ENCODE results near the gene RAPGEF6. TPM values are rescaled to one million over a fixed set of nuclear protein-coding genes. Genes with fewer than 3 reads are reported as not detected.

Gene RAPGEF6
- total and polyA plus RNA-seq, 4 donors = 19.3 to 95.2 (median 33.5) TPM

DNA sequence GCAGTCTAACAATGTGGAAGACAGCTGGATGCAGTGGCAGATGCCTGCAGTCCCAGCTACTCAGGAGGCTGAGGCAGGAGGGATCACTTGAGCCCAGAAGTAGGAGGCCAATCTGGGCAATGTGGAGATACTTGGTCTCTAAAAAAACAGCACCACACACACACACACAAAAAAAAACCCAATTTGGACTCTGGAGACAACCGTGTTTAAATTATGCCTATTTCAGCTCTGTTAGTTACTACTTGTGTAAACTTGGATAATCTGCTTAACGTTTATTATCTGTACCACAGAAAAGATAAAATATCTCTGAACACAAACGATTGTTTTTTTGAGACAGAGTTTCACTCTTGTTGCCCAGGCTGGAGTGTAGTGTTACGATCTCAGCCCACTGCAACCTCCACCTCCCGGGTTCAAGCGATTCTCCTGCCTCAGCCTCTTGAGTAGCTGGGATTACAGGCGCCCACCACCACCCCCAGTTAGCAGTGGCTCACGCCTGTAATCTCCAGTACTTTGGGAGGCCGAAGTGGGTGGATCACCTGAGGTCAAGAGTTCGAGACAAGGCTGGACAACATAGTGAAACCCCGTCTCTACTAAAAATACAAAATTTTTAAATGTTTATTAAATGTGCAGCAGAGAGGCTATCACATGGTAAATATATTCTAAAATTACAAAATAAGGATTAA lies 17.7 kb downstream of the RAPGEF6 start:
- WGBS (ENCODE audit: insufficient coverage) = 100% methylated on average over 7 of the region's 11 CpGs
- DNase-seq (ENCODE audit: low read depth in 4 of 6, low spot score in 6 of 6) = no peak
- Histone ChIP-seq H3K9me3 (ENCODE audit: control insufficient read depth, insufficient read depth, low read length) (no peaks in the 10 kb centered on the region), H3K4me3 (ENCODE audit: low read depth, low read length) (no peak overlapping the region), H3K4me1 (ENCODE audit: control insufficient read depth, insufficient read depth, low read length) (peaks cover 6% of the 10 kb centered on the region), H3K27me3 (ENCODE audit: control insufficient read depth, insufficient read depth, low read length) (no peaks in the 10 kb centered on the region), H3K27ac (ENCODE audit: low read depth, low read length) (no peak overlapping the region), H3K36me3 (ENCODE audit: control insufficient read depth, insufficient read depth, low read length) (no peaks in the 10 kb centered on the region)

DNA sequence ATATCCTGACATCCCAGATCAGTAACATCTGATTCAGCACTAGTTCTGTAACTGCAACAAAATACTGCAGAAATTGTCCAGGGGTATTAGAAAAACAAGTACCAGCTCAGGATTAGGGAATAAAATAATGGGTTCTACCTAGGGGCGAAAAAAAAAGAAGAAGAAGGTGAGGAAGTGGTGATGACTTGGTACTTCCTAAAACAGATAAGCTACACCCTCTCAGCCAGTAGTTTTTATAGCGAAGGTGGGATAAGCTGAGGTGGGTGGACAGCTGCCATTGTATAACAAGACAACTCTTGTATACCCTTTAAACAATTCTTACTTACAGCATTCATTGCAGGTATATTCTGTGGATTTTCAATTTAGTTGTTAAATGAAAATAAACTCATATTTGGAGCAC lies 19.1 kb downstream of the RAPGEF6 start:
- H3K4me3 ChIP-seq (ENCODE audit: low read depth, low read length) = no peak overlapping the region
- peaks cover 6% of the 10 kb centered on the region for H3K4me1 ChIP-seq (ENCODE audit: control insufficient read depth, insufficient read depth, low read length)
- no peaks in the 10 kb centered on the region for H3K27me3 ChIP-seq (ENCODE audit: control insufficient read depth, insufficient read depth, low read length)
- no peak for DNase-seq (ENCODE audit: low read depth in 4 of 6, low spot score in 6 of 6)
- no peaks in the 10 kb centered on the region for H3K9me3 ChIP-seq (ENCODE audit: control insufficient read depth, insufficient read depth, low read length)
- no peak overlapping the region for H3K27ac ChIP-seq (ENCODE audit: low read depth, low read length)
- no peaks in the 10 kb centered on the region for H3K36me3 ChIP-seq (ENCODE audit: control insufficient read depth, insufficient read depth, low read length)
- 100% methylated on average over 1 of the region's 2 CpGs for whole genome bisulfite sequencing (ENCODE audit: insufficient coverage)

DNA sequence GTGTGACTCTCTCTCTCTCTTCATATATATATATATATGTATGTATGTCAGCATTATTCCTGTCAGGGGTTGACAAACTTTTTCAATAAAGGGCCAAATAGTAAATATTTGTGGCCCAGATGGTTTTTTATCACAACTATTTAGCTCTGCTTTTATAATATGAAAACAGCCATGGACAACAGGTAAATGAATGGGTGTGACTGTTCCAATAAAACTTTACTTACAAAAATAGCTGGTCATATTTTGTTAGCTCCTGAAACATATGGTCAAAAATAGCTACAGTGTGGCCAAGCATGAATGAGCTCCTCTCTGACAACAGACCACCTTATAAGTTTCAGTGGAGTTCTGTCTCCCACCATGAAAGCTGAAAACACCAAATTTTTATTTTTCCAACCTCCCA lies 21.6 kb downstream of the RAPGEF6 start:
- DNase-seq (ENCODE audit: low read depth in 4 of 6, low spot score in 6 of 6) = no peak
- Histone ChIP-seq H3K27me3 (ENCODE audit: control insufficient read depth, insufficient read depth, low read length) (no peaks in the 10 kb centered on the region), H3K9me3 (ENCODE audit: control insufficient read depth, insufficient read depth, low read length) (no peaks in the 10 kb centered on the region), H3K36me3 (ENCODE audit: control insufficient read depth, insufficient read depth, low read length) (no peaks in the 10 kb centered on the region), H3K4me1 (ENCODE audit: control insufficient read depth, insufficient read depth, low read length) (peaks cover 3% of the 10 kb centered on the region), H3K27ac (ENCODE audit: low read depth, low read length) (no peak overlapping the region), H3K4me3 (ENCODE audit: low read depth, low read length) (no peak overlapping the region)

DNA sequence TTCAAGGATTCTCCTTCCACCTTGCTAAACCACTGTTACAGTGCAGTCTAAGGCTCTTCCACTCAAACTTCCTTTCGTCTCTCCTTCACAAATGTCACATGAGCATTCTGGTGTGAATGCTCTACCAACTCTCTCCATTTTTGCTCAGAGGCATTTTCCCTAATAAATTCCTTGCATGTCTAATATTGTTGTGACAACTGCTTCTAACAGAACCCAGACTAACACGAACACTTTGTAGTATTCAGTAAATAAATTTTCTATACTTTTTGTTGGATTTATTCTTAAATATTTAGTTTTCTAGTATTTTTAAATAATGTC lies 24.0 kb downstream of the RAPGEF6 start:
- Histone ChIP-seq H3K4me1 (ENCODE audit: control insufficient read depth, insufficient read depth, low read length) (no peaks in the 10 kb centered on the region), H3K27ac (ENCODE audit: low read depth, low read length) (no peak overlapping the region), H3K27me3 (ENCODE audit: control insufficient read depth, insufficient read depth, low read length) (no peaks in the 10 kb centered on the region), H3K9me3 (ENCODE audit: control insufficient read depth, insufficient read depth, low read length) (no peaks in the 10 kb centered on the region), H3K4me3 (ENCODE audit: low read depth, low read length) (no peak overlapping the region), H3K36me3 (ENCODE audit: control insufficient read depth, insufficient read depth, low read length) (no peaks in the 10 kb centered on the region)
- 100% methylated on average over 1 of the region's 2 CpGs for WGBS (ENCODE audit: insufficient coverage)
- DNase-seq (ENCODE audit: low read depth in 4 of 6, low spot score in 6 of 6) = no peak

DNA sequence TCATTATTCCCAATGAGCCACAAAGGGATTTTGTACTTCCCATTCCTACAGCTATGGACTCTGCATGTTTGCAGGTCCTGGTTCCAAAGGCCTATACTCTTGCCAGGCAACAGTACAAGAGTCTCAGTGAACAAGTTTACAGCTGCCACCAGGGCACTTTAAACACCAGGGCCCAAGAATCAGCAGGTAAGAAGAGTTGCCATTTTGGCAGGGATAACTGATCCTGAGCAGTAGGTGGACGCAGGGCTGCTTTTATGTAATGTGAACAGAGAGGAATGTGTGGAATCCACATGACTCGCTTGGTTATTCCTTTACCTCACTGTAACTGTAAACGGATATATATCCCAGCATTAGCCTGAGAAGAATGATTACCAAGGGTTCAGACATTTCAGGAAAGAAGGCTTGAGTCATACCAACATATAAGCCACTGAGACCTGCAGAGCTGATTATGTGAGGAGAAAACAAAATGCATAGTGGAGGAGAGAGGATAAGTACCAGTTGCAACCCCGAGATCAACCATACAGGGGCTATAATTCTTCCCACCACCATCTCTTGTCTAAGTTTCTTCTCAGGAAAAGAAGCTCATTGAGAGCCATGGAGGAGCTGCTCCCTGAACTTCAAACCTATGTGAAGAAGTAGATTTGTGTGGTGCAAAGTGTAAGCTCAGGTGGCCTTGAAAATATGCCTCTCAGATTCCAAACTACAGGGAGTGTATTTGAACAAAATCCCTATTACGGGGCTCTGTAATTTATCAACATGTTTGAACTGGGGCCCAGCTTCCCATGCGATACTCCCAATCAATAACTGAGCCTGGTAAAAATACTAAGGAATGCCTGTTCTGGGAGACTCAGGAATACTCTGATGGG lies 24.6 kb downstream of the RAPGEF6 start:
- no peaks in the 10 kb centered on the region for H3K4me1 ChIP-seq (ENCODE audit: control insufficient read depth, insufficient read depth, low read length)
- no peaks in the 10 kb centered on the region for H3K9me3 ChIP-seq (ENCODE audit: control insufficient read depth, insufficient read depth, low read length)
- no peak overlapping the region for H3K27ac ChIP-seq (ENCODE audit: low read depth, low read length)
- WGBS (ENCODE audit: insufficient coverage) = 100% methylated on average over 1 of the region's 6 CpGs
- no peaks in the 10 kb centered on the region for H3K27me3 ChIP-seq (ENCODE audit: control insufficient read depth, insufficient read depth, low read length)
- no peak overlapping the region for H3K4me3 ChIP-seq (ENCODE audit: low read depth, low read length)
- DNase-seq (ENCODE audit: low read depth in 4 of 6, low spot score in 6 of 6) = no peak
- no peaks in the 10 kb centered on the region for H3K36me3 ChIP-seq (ENCODE audit: control insufficient read depth, insufficient read depth, low read length)

DNA sequence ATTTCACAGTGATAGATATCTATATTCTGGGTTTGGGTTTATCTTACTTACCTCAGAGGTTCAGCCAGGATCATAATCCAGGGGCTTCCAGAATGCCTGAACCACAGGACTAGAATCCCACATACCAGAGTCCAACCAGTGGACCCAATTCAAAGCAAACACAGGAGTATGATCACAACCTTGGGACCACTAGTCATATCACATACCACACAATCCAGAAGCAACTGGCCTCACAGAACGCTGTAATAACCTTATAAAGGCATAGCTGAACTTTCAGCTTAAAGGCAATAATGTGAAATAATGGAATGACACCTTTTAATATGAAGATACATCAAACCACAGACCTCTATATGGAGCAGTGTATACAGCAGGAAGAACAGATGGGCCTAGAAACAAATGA lies 25.3 kb downstream of the RAPGEF6 start:
- WGBS (ENCODE audit: insufficient coverage) = no CpG with 5 or more reads among the region's 1 CpG
- H3K4me1 ChIP-seq (ENCODE audit: control insufficient read depth, insufficient read depth, low read length) = no peaks in the 10 kb centered on the region
- H3K27me3 ChIP-seq (ENCODE audit: control insufficient read depth, insufficient read depth, low read length) = no peaks in the 10 kb centered on the region
- DNase-seq (ENCODE audit: low read depth in 4 of 6, low spot score in 6 of 6) = no peak
- H3K36me3 ChIP-seq (ENCODE audit: control insufficient read depth, insufficient read depth, low read length) = no peaks in the 10 kb centered on the region
- no peak overlapping the region for H3K4me3 ChIP-seq (ENCODE audit: low read depth, low read length)
- no peaks in the 10 kb centered on the region for H3K9me3 ChIP-seq (ENCODE audit: control insufficient read depth, insufficient read depth, low read length)
- no peak overlapping the region for H3K27ac ChIP-seq (ENCODE audit: low read depth, low read length)

DNA sequence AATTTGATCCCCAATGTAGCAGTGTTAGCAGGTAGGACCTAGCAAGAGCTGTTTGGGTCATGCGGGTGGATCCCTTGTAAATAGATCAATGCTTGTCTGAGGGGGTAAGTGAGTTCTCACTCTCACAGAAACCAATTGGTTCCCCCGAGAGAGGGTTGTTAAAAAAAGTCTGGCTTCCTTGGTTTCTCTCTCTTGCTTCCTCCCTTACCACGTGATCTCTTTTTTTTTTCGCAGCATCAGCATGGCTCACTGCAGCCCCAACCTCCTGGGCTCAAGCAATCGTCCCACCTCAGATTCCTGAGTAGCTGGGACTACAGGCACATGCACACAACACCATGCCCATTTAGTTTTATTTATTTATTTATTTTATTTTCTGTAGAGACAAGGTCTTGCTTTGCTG lies 26.4 kb downstream of the RAPGEF6 start:
- DNase-seq (ENCODE audit: low read depth in 4 of 6, low spot score in 6 of 6) = no peak
- Histone ChIP-seq H3K36me3 (ENCODE audit: control insufficient read depth, insufficient read depth, low read length) (no peaks in the 10 kb centered on the region), H3K27me3 (ENCODE audit: control insufficient read depth, insufficient read depth, low read length) (no peaks in the 10 kb centered on the region), H3K9me3 (ENCODE audit: control insufficient read depth, insufficient read depth, low read length) (no peaks in the 10 kb centered on the region), H3K4me1 (ENCODE audit: control insufficient read depth, insufficient read depth, low read length) (no peaks in the 10 kb centered on the region), H3K4me3 (ENCODE audit: low read depth, low read length) (no peak overlapping the region), H3K27ac (ENCODE audit: low read depth, low read length) (no peak overlapping the region)
- WGBS (ENCODE audit: insufficient coverage) = 90% methylated on average over 3 of the region's 5 CpGs

DNA sequence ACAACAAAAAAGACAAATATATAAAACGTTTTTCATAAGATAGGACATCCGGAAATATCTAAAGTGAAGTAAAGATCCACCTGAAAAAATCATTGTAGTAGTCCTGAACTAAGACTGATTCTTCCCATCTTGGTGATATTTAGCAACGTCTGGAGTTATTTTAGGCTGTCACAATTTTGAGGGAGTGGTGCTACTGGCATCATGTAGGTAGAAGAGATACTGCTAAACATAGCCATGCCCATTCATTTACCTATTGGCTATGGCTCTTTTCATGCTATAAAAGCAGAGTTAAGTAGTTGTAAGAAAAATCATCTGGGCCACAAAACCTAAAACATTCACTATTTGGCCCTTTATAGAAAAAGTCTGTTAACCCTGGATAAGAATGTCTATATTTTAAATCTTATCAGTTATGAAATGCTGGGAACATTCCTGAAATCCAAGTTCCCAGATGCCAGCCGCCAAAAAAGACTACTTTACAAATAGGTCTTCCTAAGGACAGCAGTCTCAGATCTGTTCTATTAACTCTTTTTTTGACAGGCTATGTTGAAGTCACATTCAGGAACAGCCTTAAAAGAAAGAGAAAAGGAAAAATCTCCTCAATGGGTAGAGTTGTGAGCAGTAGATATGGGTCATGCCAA lies 27.0 kb downstream of the RAPGEF6 start:
- no peak for DNase-seq (ENCODE audit: low read depth in 4 of 6, low spot score in 6 of 6)
- Histone ChIP-seq H3K36me3 (ENCODE audit: control insufficient read depth, insufficient read depth, low read length) (no peaks in the 10 kb centered on the region), H3K27ac (ENCODE audit: low read depth, low read length) (no peak overlapping the region), H3K27me3 (ENCODE audit: control insufficient read depth, insufficient read depth, low read length) (no peaks in the 10 kb centered on the region), H3K9me3 (ENCODE audit: control insufficient read depth, insufficient read depth, low read length) (no peaks in the 10 kb centered on the region), H3K4me3 (ENCODE audit: low read depth, low read length) (no peak overlapping the region), H3K4me1 (ENCODE audit: control insufficient read depth, insufficient read depth, low read length) (no peaks in the 10 kb centered on the region)
- WGBS (ENCODE audit: insufficient coverage) = no CpG with 5 or more reads among the region's 4 CpGs

DNA sequence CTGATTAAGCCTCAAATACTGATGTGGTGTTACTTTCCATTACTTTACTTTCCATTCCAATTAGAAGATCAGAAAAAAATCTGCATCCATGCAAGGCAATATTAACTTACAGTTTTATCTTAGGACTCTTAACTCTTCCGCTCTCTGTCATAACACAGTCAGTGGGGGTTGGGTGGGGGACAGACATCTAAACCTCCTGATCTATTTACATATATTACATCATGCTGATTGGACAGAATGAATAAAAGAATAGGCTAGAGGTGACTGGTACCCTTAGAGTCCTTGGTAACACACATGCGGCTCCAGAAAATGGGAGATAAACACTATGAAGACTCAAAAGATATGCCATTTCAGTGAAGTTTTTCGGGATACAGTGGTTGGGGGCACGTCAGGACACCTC lies 27.6 kb downstream of the RAPGEF6 start:
- no peaks in the 10 kb centered on the region for H3K9me3 ChIP-seq (ENCODE audit: control insufficient read depth, insufficient read depth, low read length)
- H3K27ac ChIP-seq (ENCODE audit: low read depth, low read length) = no peak overlapping the region
- no peaks in the 10 kb centered on the region for H3K27me3 ChIP-seq (ENCODE audit: control insufficient read depth, insufficient read depth, low read length)
- no peak overlapping the region for H3K4me3 ChIP-seq (ENCODE audit: low read depth, low read length)
- H3K4me1 ChIP-seq (ENCODE audit: control insufficient read depth, insufficient read depth, low read length) = no peaks in the 10 kb centered on the region
- H3K36me3 ChIP-seq (ENCODE audit: control insufficient read depth, insufficient read depth, low read length) = peaks cover 2% of the 10 kb centered on the region
- no peak for DNase-seq (ENCODE audit: low read depth in 4 of 6, low spot score in 6 of 6)
- WGBS (ENCODE audit: insufficient coverage) = no CpG with 5 or more reads among the region's 4 CpGs

DNA sequence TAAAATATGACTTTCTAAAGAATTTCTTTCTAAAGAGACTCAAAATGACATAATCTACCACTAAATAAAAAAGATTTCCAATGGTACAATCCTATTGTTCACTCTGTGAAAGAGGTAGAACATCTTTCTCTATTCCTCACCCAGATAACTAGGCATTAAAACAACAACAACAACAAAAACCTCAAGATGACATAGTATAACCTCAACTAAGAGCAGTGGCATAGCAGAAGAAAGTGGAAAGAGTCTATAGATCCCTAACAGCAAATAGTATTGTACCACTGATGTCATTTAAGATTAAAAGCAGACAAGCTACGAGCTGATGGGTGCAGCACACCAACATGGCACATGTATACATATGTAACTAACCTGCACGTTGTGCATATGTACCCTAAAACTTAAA lies 29.9 kb downstream of the RAPGEF6 start:
- H3K36me3 ChIP-seq (ENCODE audit: control insufficient read depth, insufficient read depth, low read length) = peaks cover 4% of the 10 kb centered on the region
- H3K27ac ChIP-seq (ENCODE audit: low read depth, low read length) = no peak overlapping the region
- no peak overlapping the region for H3K4me3 ChIP-seq (ENCODE audit: low read depth, low read length)
- no peaks in the 10 kb centered on the region for H3K4me1 ChIP-seq (ENCODE audit: control insufficient read depth, insufficient read depth, low read length)
- DNase-seq (ENCODE audit: low read depth in 4 of 6, low spot score in 6 of 6) = no peak
- H3K9me3 ChIP-seq (ENCODE audit: control insufficient read depth, insufficient read depth, low read length) = no peaks in the 10 kb centered on the region
- H3K27me3 ChIP-seq (ENCODE audit: control insufficient read depth, insufficient read depth, low read length) = no peaks in the 10 kb centered on the region
- no CpG with 5 or more reads among the region's 2 CpGs for WGBS (ENCODE audit: insufficient coverage)

Data from spinal cord (tissue), 10 donors.